ENCODE measurements around the gene ADGRD1. TPM values are rescaled to one million over a fixed set of nuclear protein-coding genes. Genes with fewer than 3 reads are reported as not detected.

ADGRD1 gene
- polyA plus RNA-seq, 4 donors: 14.9 to 19.3 (median 18.1) TPM

DNA sequence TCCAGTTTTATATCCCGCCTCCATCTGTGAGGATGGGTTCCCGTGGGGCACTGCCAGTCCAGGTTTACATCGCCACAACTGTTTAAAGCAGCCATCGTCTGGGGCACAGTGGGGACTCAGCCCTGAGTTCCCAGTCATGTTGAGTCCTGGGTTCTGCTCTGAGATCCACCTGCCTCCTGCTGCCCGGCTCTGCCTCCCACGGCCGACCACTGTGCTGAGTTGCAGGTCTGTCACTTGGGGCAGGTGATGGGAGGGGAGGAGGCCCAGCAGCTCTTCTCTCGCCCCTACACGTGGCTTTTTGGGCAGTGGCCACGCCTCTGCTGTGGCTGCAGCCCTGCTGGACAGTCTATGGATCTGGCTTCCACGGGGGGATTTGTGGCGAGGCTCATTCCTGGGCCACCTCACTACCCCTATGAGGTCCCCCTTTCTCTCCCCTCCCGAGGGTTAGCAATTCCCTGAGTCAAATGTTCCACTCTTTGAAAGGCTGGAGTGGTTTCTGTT is 143.0 kb downstream of the ADGRD1 start:
- DNase-seq (ENCODE audit: low read depth in 4 of 4, low spot score in 3 of 4): no peak

GRCh38 chr12:131097202-131098177 is 143.8 kb downstream of the ADGRD1 start:
- no peak for DNase-seq (ENCODE audit: low read depth in 4 of 4, low spot score in 3 of 4)

GRCh38 chr12:131098178-131098981 is 144.7 kb downstream of the ADGRD1 start:
- no peak for DNase-seq (ENCODE audit: low read depth in 4 of 4, low spot score in 3 of 4)

- no peak for DNase-seq (ENCODE audit: low read depth in 4 of 4, low spot score in 3 of 4)
Measured at GRCh38 chr12:131100031-131100674, 146.4 kb downstream of the ADGRD1 start.

DNA sequence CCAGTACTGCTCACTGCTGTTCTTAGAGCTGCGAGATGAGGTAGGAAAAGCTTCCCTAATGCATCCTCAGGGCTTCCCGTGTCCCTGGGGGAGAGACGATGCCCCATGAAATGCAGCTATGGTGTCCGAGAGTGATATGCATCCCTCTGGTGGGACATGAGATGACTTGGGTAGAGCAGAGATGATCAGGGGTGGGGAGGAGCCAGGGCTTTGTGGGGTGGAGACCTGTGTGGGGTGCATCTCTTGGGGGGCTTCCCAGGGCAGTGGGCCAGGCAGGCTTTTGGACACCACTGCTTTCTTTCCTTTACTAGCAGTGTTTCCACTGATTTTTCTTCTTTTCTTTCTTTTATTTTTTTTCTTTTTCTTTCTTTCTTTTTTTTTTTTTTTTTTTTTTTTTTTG is 147.3 kb downstream of the ADGRD1 start:
- no peak for DNase-seq (ENCODE audit: low read depth in 4 of 4, low spot score in 3 of 4)

DNA sequence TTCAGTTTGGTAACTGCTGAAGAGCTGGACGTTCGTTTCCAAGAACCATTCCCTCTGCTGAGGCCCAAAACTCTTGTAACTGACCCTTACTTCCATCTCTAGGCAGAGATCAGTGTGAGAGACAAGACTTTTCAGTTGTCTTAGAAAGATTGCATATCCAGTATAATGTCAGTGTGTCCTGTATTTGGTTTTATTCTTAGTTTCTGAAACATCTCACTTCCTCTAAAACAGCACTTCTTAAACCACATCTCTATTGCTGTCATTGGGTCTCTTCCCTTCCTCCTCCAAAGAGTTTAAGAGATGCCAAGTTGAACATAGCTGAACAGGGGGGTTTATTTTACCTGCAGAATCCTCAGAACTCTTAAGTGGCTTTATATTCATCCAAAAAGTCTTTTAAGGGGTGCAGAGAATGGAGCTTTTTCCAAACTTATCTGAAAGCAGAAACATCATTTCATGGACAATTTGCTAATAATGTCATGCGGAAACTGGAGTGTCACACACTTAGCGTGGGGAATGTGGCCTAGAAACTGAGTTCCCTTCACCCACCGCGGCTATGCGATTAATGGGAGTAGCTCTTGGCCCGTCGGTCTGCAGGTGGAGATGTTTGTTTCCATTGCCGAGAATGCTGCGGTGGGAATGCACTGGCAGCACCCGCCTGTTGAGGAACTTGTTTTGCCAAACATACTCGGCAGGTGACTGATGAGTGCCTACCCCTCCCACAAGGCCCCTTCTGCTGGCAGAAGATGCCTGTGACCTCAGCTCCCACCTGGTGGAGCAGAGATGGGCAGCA is 148.2 kb downstream of the ADGRD1 start:
- DNase-seq (ENCODE audit: low read depth in 4 of 4, low spot score in 3 of 4): no peak

DNA sequence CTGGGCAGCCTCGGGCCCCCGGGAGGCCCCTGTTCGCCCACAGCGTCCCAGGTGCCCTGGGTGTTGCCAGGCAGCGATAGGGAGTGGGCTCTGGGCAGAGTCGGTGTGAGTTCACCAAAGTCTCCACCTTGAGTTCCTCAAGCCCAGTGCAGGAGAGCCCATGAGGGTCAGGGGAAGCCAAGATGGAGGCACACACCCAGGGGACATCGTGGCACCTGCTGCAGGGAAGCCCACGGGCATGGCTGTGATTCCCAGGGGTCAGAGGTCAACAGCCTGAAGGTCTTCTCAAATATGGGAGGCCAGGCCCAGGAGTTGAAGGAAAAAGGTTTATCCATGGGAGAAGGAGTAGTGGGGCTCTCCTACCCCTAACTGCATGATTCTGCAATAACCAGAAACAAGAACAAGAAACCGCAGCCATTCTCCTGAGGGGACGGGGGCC is 148.8 kb downstream of the ADGRD1 start:
- DNase-seq (ENCODE audit: low read depth in 4 of 4, low spot score in 3 of 4): no peak

GRCh38 chr12:131102991-131103668 is 149.4 kb downstream of the ADGRD1 start:
- DNase-seq (ENCODE audit: low read depth in 4 of 4, low spot score in 3 of 4): no peak

DNA sequence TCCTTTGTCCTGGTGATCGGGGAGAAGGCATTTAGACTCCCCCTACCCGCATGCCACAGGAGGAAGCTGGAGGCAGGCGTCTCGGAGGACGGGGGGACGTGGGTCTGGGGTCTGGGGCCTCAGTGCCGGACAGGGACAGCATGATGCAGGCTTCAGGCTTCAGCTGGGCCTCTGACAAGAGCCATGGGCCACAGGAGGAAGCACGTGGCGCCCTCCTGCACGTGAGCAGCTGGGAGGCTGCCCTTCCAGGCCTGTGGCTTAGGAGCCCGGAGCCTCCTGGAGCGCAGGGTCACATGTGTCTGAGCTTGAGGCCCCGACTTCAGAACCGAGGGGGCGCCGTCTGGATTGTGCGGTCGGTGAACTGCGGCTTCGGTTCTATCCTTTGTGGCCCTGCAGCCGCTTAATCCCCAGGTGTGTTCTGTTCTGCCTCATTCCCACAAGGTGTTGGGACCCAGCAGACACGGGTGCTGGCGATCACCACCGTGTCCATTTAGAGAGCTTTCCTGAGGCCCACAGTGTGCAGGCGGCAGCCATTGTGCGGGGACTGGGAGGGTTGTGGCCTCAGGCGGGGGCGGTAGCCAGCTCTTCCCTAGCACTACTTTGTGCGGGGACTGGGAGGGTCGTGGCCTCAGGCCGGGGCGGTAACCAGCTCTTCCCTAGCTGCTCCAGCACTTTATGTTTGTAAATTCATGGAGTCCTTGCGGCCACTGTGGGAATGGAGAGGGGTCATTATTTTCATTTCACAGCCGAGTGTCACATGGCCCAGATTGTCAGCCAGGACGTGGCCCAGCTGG is 150.2 kb downstream of the ADGRD1 start:
- DNase-seq (ENCODE audit: low read depth in 4 of 4, low spot score in 3 of 4): no peak

- DNase-seq (ENCODE audit: low read depth in 4 of 4, low spot score in 3 of 4): peak; percentile 60 to 72 (median 68)
Measured at GRCh38 chr12:131104463-131105350, 151.0 kb downstream of the ADGRD1 start.

- no peak for DNase-seq (ENCODE audit: low read depth in 4 of 4, low spot score in 3 of 4)
Measured at GRCh38 chr12:131105351-131105735, 151.6 kb downstream of the ADGRD1 start.

DNA sequence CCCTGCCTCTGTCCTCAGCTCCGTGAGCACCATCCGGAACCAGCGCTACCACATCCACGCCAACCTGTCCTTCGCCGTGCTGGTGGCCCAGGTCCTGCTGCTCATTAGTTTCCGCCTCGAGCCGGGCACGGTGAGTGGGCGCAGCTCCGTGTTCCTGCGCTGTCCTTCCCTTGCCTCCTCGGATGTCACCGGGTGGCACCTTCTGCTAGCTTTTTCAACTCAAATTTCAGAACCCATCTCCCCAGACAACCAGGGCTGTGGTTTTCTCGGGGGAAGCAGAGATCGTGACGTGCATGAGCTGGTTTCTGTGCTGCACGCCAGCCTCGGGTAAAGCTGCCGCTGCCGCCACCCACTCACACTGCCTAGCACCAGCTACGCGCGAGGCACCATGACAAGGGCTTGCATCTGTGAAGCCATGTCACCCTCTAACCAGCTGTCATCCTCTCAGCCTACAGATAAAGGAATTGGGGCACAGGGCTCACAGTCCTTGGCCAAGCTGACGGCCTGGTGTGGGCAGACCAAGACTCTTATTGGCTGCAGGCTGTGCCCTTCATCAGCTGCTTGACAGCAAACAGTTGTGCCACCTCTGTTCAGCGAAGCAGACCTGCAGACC is 152.1 kb downstream of the ADGRD1 start:
- DNase-seq (ENCODE audit: low read depth in 4 of 4, low spot score in 3 of 4): no peak

- DNase-seq (ENCODE audit: low read depth in 4 of 4, low spot score in 3 of 4): no peak
Measured at GRCh38 chr12:131106349-131106941, 152.7 kb downstream of the ADGRD1 start.

- no peak for DNase-seq (ENCODE audit: low read depth in 4 of 4, low spot score in 3 of 4)
Measured at GRCh38 chr12:131108177-131108955, 154.7 kb downstream of the ADGRD1 start.

DNA sequence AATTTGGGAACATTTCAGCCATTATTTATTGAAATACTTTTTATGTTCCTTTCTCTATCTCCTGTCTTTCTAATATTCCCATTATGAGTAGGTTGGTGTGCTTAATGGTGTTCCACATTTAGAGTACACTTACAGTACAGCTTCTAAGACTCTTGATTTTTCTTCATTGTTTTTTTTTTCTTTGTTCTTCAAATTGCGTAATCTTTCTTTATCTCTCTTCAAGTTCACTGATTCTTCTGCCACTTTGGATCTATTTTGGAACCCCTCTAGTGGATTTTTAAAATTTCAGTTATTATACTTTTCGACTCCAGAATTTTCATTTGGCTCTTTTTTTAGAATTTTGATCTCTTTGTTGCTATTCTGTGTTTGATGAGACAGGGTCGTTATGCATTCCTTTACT is 157.7 kb downstream of the ADGRD1 start:
- DNase-seq (ENCODE audit: low read depth in 4 of 4, low spot score in 3 of 4): no peak

DNA sequence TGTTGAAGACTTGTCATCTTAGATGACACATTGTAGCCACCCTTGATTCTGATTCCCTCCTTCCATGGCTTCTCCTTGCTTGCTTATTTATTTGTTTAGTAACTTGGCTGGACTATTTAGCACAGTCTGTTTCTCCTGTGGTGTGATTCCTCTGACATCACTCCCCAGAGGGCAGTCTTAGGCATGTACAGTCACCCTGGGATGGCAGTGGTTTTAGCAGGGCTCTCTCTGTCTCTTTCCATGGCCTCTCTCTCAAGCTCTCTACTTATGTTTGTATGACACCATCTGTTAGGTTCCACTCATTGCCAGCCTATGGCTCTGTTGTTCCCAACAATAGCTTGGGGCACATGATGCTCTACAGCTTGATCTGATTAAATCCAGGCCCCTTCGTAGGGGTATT is 158.3 kb downstream of the ADGRD1 start:
- DNase-seq (ENCODE audit: low read depth in 4 of 4, low spot score in 3 of 4): no peak
